ENCODE measurements around the gene BCAR3.
"Not testable (repeated sequence)": the region's sequence is repeated elsewhere in the genome, so short reads cannot be mapped to it uniquely, and the experiment has no call there.

The BCAR3 gene

GRCh38 chr1:93680420-93681100, 1.1 kb downstream of the BCAR3 start:
- no peaks in the 10 kb centered on the region for H3K9me3 ChIP-seq (ENCODE audit: control insufficient read depth, insufficient read depth, low read length)
- peaks cover 7% of the 10 kb centered on the region for H3K4me1 ChIP-seq (ENCODE audit: control insufficient read depth, insufficient read depth, low read length)
- peak overlapping the region; percentile 74 for H3K4me3 ChIP-seq (ENCODE audit: low read depth, low read length)
- no peaks in the 10 kb centered on the region for H3K36me3 ChIP-seq (ENCODE audit: control insufficient read depth, insufficient read depth, low read length)
- H3K9ac ChIP-seq (ENCODE audit: low read depth, low read length) = peak overlapping the region; percentile 50
- H3K27me3 ChIP-seq (ENCODE audit: control insufficient read depth, insufficient read depth, low read length) = peaks cover 17% of the 10 kb centered on the region

- no peaks in the 10 kb centered on the region for H3K36me3 ChIP-seq (ENCODE audit: control insufficient read depth, insufficient read depth, low read length)
- H3K4me3 ChIP-seq (ENCODE audit: low read depth, low read length) = peak overlapping the region; percentile 74
- peaks cover 17% of the 10 kb centered on the region for H3K27me3 ChIP-seq (ENCODE audit: control insufficient read depth, insufficient read depth, low read length)
- H3K9ac ChIP-seq (ENCODE audit: low read depth, low read length) = no peak overlapping the region
- H3K9me3 ChIP-seq (ENCODE audit: control insufficient read depth, insufficient read depth, low read length) = no peaks in the 10 kb centered on the region
- peaks cover 7% of the 10 kb centered on the region for H3K4me1 ChIP-seq (ENCODE audit: control insufficient read depth, insufficient read depth, low read length)
These were observed 1.6 kb downstream of the BCAR3 start for GRCh38 chr1:93680076-93680419.

GRCh38 chr1:93679546-93679945, 2.1 kb downstream of the BCAR3 start:
- H3K9ac ChIP-seq (ENCODE audit: low read depth, low read length) = no peak overlapping the region
- H3K4me3 ChIP-seq (ENCODE audit: low read depth, low read length) = no peak overlapping the region
- no peaks in the 10 kb centered on the region for H3K9me3 ChIP-seq (ENCODE audit: control insufficient read depth, insufficient read depth, low read length)
- H3K36me3 ChIP-seq (ENCODE audit: control insufficient read depth, insufficient read depth, low read length) = no peaks in the 10 kb centered on the region
- H3K27me3 ChIP-seq (ENCODE audit: control insufficient read depth, insufficient read depth, low read length) = peaks cover 17% of the 10 kb centered on the region
- peaks cover 7% of the 10 kb centered on the region for H3K4me1 ChIP-seq (ENCODE audit: control insufficient read depth, insufficient read depth, low read length)

- Histone ChIP-seq H3K9ac (ENCODE audit: low read depth, low read length) (no peak overlapping the region), H3K36me3 (ENCODE audit: control insufficient read depth, insufficient read depth, low read length) (no peaks in the 10 kb centered on the region), H3K4me3 (ENCODE audit: low read depth, low read length) (no peak overlapping the region), H3K9me3 (ENCODE audit: control insufficient read depth, insufficient read depth, low read length) (no peaks in the 10 kb centered on the region), H3K4me1 (ENCODE audit: control insufficient read depth, insufficient read depth, low read length) (peaks cover 7% of the 10 kb centered on the region), H3K27me3 (ENCODE audit: control insufficient read depth, insufficient read depth, low read length) (peaks cover 13% of the 10 kb centered on the region)
These were observed 2.6 kb downstream of the BCAR3 start for GRCh38 chr1:93678946-93679480.

GRCh38 chr1:93678491-93678890, 3.1 kb downstream of the BCAR3 start:
- no peak overlapping the region for H3K9ac ChIP-seq (ENCODE audit: low read depth, low read length)
- peaks cover 7% of the 10 kb centered on the region for H3K4me1 ChIP-seq (ENCODE audit: control insufficient read depth, insufficient read depth, low read length)
- no peaks in the 10 kb centered on the region for H3K9me3 ChIP-seq (ENCODE audit: control insufficient read depth, insufficient read depth, low read length)
- peaks cover 10% of the 10 kb centered on the region for H3K27me3 ChIP-seq (ENCODE audit: control insufficient read depth, insufficient read depth, low read length)
- no peaks in the 10 kb centered on the region for H3K36me3 ChIP-seq (ENCODE audit: control insufficient read depth, insufficient read depth, low read length)
- H3K4me3 ChIP-seq (ENCODE audit: low read depth, low read length) = no peak overlapping the region

GRCh38 chr1:93677729-93678128, 3.9 kb downstream of the BCAR3 start:
- no peaks in the 10 kb centered on the region for H3K36me3 ChIP-seq (ENCODE audit: control insufficient read depth, insufficient read depth, low read length)
- H3K9me3 ChIP-seq (ENCODE audit: control insufficient read depth, insufficient read depth, low read length) = no peaks in the 10 kb centered on the region
- peaks cover 4% of the 10 kb centered on the region for H3K27me3 ChIP-seq (ENCODE audit: control insufficient read depth, insufficient read depth, low read length)
- no peak overlapping the region for H3K9ac ChIP-seq (ENCODE audit: low read depth, low read length)
- no peak overlapping the region for H3K4me3 ChIP-seq (ENCODE audit: low read depth, low read length)
- H3K4me1 ChIP-seq (ENCODE audit: control insufficient read depth, insufficient read depth, low read length) = peaks cover 7% of the 10 kb centered on the region

- Histone ChIP-seq H3K4me1 (ENCODE audit: control insufficient read depth, insufficient read depth, low read length) (peaks cover 7% of the 10 kb centered on the region), H3K9ac (ENCODE audit: low read depth, low read length) (no peak overlapping the region), H3K27me3 (ENCODE audit: control insufficient read depth, insufficient read depth, low read length) (no peaks in the 10 kb centered on the region), H3K4me3 (ENCODE audit: low read depth, low read length) (no peak overlapping the region), H3K9me3 (ENCODE audit: control insufficient read depth, insufficient read depth, low read length) (no peaks in the 10 kb centered on the region), H3K36me3 (ENCODE audit: control insufficient read depth, insufficient read depth, low read length) (no peaks in the 10 kb centered on the region)
These were observed 5.2 kb downstream of the BCAR3 start for GRCh38 chr1:93676427-93676826.

GRCh38 chr1:93675931-93676330, 5.7 kb downstream of the BCAR3 start:
- Histone ChIP-seq H3K36me3 (ENCODE audit: control insufficient read depth, insufficient read depth, low read length) (no peaks in the 10 kb centered on the region), H3K4me1 (ENCODE audit: control insufficient read depth, insufficient read depth, low read length) (peaks cover 7% of the 10 kb centered on the region), H3K9ac (ENCODE audit: low read depth, low read length) (no peak overlapping the region), H3K9me3 (ENCODE audit: control insufficient read depth, insufficient read depth, low read length) (no peaks in the 10 kb centered on the region), H3K4me3 (ENCODE audit: low read depth, low read length) (no peak overlapping the region), H3K27me3 (ENCODE audit: control insufficient read depth, insufficient read depth, low read length) (no peaks in the 10 kb centered on the region)

- Histone ChIP-seq H3K4me3 (ENCODE audit: low read depth, low read length) (no peak overlapping the region), H3K27me3 (ENCODE audit: control insufficient read depth, insufficient read depth, low read length) (no peaks in the 10 kb centered on the region), H3K4me1 (ENCODE audit: control insufficient read depth, insufficient read depth, low read length) (peaks cover 5% of the 10 kb centered on the region), H3K36me3 (ENCODE audit: control insufficient read depth, insufficient read depth, low read length) (no peaks in the 10 kb centered on the region), H3K9ac (ENCODE audit: low read depth, low read length) (no peak overlapping the region), H3K9me3 (ENCODE audit: control insufficient read depth, insufficient read depth, low read length) (no peaks in the 10 kb centered on the region)
These were observed 6.4 kb downstream of the BCAR3 start for GRCh38 chr1:93675271-93675670.

- not testable (repeated sequence) for H3K27me3 ChIP-seq (ENCODE audit: control insufficient read depth, insufficient read depth, low read length); H3K9me3 ChIP-seq (ENCODE audit: control insufficient read depth, insufficient read depth, low read length); H3K4me3 ChIP-seq (ENCODE audit: low read depth, low read length); H3K36me3 ChIP-seq (ENCODE audit: control insufficient read depth, insufficient read depth, low read length); H3K9ac ChIP-seq (ENCODE audit: low read depth, low read length); H3K4me1 ChIP-seq (ENCODE audit: control insufficient read depth, insufficient read depth, low read length)
These were observed 7.6 kb downstream of the BCAR3 start for GRCh38 chr1:93674071-93674470.

GRCh38 chr1:93673163-93673829, 8.3 kb downstream of the BCAR3 start:
- H3K4me1 ChIP-seq (ENCODE audit: control insufficient read depth, insufficient read depth, low read length) = no peaks in the 10 kb centered on the region

GRCh38 chr1:93672477-93673162, 9.0 kb downstream of the BCAR3 start:
- Histone ChIP-seq H3K4me1 (ENCODE audit: control insufficient read depth, insufficient read depth, low read length) (no peaks in the 10 kb centered on the region), H3K27me3 (ENCODE audit: control insufficient read depth, insufficient read depth, low read length) (no peaks in the 10 kb centered on the region)

More at GRCh38 chr1:93673163-93673829, 8.3 kb downstream of the BCAR3 start:
- Histone ChIP-seq H3K27me3 (ENCODE audit: control insufficient read depth, insufficient read depth, low read length) (no peaks in the 10 kb centered on the region), H3K4me3 (ENCODE audit: low read depth, low read length) (no peak overlapping the region), H3K9me3 (ENCODE audit: control insufficient read depth, insufficient read depth, low read length) (no peaks in the 10 kb centered on the region), H3K9ac (ENCODE audit: low read depth, low read length) (no peak overlapping the region), H3K36me3 (ENCODE audit: control insufficient read depth, insufficient read depth, low read length) (no peaks in the 10 kb centered on the region)

More at GRCh38 chr1:93672477-93673162, 9.0 kb downstream of the BCAR3 start:
- H3K9me3 ChIP-seq (ENCODE audit: control insufficient read depth, insufficient read depth, low read length) = no peaks in the 10 kb centered on the region
- H3K36me3 ChIP-seq (ENCODE audit: control insufficient read depth, insufficient read depth, low read length) = no peaks in the 10 kb centered on the region
- H3K9ac ChIP-seq (ENCODE audit: low read depth, low read length) = no peak overlapping the region
- H3K4me3 ChIP-seq (ENCODE audit: low read depth, low read length) = no peak overlapping the region

Data from iPS-15b (cell line).